ENCODE results near the gene TMIGD2.
"Not testable (repeated sequence)": the region's sequence is repeated elsewhere in the genome, so short reads cannot be mapped to it uniquely, and the experiment has no call there.

TMIGD2 gene

GRCh38 chr19:4246767-4247593 lies 55.2 kb downstream of the TMIGD2 start, which contains the start of gene YJU2:
Gene YJU2, plus strand, starts transcription at chr19:4247080. Its CDS starts 67 bp downstream, at chr19:4247147.
- H3K4me3 ChIP-seq (replicated peaks; ENCODE audit: low read depth, low read length), result peak within 1 kb of the TSS; percentile 78
- peak; percentile 99 for DNase-seq (ENCODE audit: extremely low read depth, low read depth)
- peak; percentile 67 for TF ChIP-seq CTCF (IDR thresholded peaks at IDR 0.05; ENCODE audit: low read depth, low read length, missing control alignments)

- H3K4me3 ChIP-seq (replicated peaks; ENCODE audit: low read depth, low read length); DNase-seq (ENCODE audit: extremely low read depth, low read depth): not testable (repeated sequence)
These were observed 56.3 kb downstream of the TMIGD2 start for GRCh38 chr19:4245938-4246337.
